Activated T-cell treated with anti-CD3 and anti-CD28 coated beads, Interleukin-2, amount 50 U/mL, for 4 hours (primary cell): ENCODE measurements around the gene PARP2. TPM values are rescaled to one million over a fixed set of nuclear protein-coding genes. Genes with fewer than 3 reads are reported as not detected.

Experiments
- ATAC-seq, 2 donors: fragments of 200-7000 bp; cut with Tn5 transposase; one replicate each; pipeline ENCODE4 v1.10.0; 2021
- DNase-seq: peaks from one replicate; pipeline ENCODE4 v3.0.0-alpha.2; 2020
- H3K27me3 Mint-ChIP-seq: one replicate; pipeline ENCODE4 v1.8.0; 2021; ENCODE audit warnings: low read depth, mixed read lengths
- H3K36me3 Mint-ChIP-seq: one replicate; pipeline ENCODE4 v1.8.0; 2022; ENCODE audit warnings: mixed read lengths; ENCODE audit not compliant: insufficient read depth
- H3K4me1 Mint-ChIP-seq: one replicate; pipeline ENCODE4 v1.8.0; 2021; ENCODE audit warnings: low read depth, mixed read lengths
- H3K4me3 Mint-ChIP-seq: one replicate; pipeline ENCODE4 v1.8.0; 2021; ENCODE audit warnings: mild to moderate bottlenecking, moderate library complexity, mixed read lengths
- H3K9me3 Mint-ChIP-seq: one replicate; pipeline ENCODE4 v1.8.0; 2021; ENCODE audit warnings: mixed read lengths
- total RNA-seq, 3 donors: library from RNA; stranded (reverse); gene quantifications; one replicate each; pipeline ENCODE4 v1.2.1, GENCODE V29; 2021

PARP2 gene, protein sequence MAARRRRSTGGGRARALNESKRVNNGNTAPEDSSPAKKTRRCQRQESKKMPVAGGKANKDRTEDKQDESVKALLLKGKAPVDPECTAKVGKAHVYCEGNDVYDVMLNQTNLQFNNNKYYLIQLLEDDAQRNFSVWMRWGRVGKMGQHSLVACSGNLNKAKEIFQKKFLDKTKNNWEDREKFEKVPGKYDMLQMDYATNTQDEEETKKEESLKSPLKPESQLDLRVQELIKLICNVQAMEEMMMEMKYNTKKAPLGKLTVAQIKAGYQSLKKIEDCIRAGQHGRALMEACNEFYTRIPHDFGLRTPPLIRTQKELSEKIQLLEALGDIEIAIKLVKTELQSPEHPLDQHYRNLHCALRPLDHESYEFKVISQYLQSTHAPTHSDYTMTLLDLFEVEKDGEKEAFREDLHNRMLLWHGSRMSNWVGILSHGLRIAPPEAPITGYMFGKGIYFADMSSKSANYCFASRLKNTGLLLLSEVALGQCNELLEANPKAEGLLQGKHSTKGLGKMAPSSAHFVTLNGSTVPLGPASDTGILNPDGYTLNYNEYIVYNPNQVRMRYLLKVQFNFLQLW
- total RNA-seq = 10 to 100 TPM; 16.9 to 22.9 (median 22.1) TPM

DNA sequence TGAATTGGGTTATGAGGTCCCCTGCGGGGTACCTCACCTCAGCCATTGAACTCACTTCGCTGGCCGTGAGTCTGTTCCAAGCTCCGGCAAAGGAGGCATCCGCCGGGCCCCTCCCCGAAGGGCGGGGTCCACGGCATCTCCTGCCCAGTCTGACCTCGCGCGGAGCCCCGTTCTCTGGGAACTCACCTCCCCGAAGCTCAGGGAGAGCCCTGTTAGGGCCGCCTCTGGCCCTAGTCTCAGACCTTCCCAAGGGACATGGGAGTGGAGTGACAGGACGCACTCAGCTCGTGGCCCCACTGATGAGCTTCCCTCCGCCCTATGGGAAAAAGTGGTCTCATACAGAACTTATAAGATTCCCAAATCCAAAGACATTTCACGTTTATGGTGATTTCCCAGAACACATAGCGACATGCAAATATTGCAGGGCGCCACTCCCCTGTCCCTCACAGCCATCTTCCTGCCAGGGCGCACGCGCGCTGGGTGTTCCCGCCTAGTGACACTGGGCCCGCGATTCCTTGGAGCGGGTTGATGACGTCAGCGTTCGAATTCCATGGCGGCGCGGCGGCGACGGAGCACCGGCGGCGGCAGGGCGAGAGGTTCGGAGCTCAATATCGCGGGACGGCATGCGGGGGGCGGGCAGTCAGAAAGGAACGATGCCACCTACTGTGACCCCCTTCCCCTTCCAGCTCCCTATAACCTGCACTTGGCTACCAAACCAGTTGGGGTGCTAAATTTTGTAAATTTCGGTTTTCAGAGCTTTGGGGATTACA, at the start of gene PARP2:
Gene PARP2, plus strand, starts transcription at position 544 of the 770 bp plus-strand sequence. Its CDS starts 7 bp downstream, at position 551.
- Mint-ChIP-seq H3K4me3 (peak within 1 kb of the TSS; percentile 92), H3K27me3 (no peaks in the 10 kb centered on the region), H3K9me3 (no peaks in the 10 kb centered on the region), H3K36me3 (peaks cover 8% of the 10 kb centered on the region), H3K4me1 (peaks cover 10% of the 10 kb centered on the region)
- DNase-seq (peak; percentile 85), ATAC-seq (peak; percentile 92 to 95)

DNA sequence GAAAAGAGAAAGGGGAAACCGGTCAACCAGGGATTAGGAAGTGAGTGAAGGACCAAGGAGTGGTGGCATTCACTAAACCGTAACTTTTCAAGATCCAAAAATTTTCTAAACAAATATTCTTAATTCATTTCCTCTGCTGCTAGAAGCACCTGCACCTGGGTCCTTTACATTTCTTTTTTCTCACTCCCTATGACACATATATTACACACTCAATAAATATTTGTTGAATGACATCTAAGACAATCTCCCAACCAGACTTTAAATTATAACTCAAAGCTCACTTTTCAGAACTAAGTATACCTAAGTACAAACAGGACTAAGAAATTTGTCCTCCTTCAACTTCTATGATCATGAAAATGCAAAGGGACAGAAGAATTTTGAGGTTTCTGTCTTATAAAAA, 48.8 kb upstream of the PARP2 start:
- Mint-ChIP-seq H3K27me3 (no peaks in the 10 kb centered on the region), H3K4me1 (no peaks in the 10 kb centered on the region), H3K36me3 (peaks cover 50% of the 10 kb centered on the region), H3K4me3 (no peak overlapping the region), H3K9me3 (no peaks in the 10 kb centered on the region)
- DNase-seq (no peak), ATAC-seq (no peak)

DNA sequence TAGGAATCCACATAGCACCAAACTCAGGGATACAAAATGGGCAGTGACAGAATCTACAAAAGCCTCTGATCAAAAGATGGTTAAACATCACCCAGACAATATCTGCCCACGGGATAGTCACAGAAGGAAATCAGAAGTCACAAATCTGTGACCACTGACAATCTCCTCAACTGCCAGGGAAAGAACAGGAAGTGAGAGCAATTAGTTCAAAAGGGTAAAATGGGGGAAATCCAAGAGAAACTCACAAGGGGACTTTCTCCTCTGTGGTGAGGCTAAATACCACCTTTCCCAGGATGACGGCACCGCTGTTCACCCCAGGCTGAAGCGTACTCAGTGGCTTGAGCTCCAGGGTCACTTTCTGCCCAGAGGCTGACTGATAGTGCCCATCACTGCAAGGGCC, 48.4 kb upstream of the PARP2 start:
- no peaks in the 10 kb centered on the region for H3K27me3 Mint-ChIP-seq
- no peaks in the 10 kb centered on the region for H3K4me1 Mint-ChIP-seq
- H3K36me3 Mint-ChIP-seq = peaks cover 48% of the 10 kb centered on the region
- no peak overlapping the region for H3K4me3 Mint-ChIP-seq
- no peaks in the 10 kb centered on the region for H3K9me3 Mint-ChIP-seq
- DNase-seq (no peak), ATAC-seq (no peak)

DNA sequence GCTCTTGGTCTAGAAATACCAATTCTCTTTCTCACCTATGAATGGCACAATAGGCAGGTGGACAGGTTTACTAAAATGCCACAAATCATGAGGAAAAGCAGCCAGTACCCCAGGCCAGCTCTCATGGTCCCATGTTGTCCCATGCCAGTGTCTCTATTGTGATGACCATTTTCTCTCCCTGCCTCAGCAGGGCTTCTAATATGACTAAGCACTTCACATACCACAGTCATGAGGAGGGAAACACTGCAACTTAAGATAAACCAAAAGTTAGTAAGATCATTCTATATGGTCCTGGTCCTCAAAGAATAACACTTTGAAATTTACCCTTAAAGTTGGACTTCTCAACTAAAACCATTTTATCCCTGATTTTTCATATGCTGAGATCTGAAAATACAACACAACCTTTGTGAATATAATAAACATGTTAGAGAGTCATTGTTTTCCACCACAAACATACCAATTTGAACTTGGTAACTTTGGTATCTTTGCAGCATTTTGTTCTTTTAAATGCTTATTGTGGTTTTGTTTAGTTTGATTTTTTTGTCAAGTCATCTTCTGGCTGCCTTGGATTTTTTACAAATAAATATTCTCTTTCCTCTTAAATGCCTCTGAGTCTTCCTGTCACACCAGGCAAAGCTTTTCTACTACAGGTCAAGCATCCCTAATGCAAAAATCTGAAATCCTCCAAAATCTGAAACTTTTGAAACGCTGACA, 41.2 kb upstream of the PARP2 start:
- H3K4me3 Mint-ChIP-seq = no peak overlapping the region
- DNase-seq (no peak), ATAC-seq (no peak)
- H3K36me3 Mint-ChIP-seq = peaks cover 35% of the 10 kb centered on the region
- H3K4me1 Mint-ChIP-seq = peaks cover 31% of the 10 kb centered on the region
- H3K9me3 Mint-ChIP-seq = no peaks in the 10 kb centered on the region
- H3K27me3 Mint-ChIP-seq = no peaks in the 10 kb centered on the region

DNA sequence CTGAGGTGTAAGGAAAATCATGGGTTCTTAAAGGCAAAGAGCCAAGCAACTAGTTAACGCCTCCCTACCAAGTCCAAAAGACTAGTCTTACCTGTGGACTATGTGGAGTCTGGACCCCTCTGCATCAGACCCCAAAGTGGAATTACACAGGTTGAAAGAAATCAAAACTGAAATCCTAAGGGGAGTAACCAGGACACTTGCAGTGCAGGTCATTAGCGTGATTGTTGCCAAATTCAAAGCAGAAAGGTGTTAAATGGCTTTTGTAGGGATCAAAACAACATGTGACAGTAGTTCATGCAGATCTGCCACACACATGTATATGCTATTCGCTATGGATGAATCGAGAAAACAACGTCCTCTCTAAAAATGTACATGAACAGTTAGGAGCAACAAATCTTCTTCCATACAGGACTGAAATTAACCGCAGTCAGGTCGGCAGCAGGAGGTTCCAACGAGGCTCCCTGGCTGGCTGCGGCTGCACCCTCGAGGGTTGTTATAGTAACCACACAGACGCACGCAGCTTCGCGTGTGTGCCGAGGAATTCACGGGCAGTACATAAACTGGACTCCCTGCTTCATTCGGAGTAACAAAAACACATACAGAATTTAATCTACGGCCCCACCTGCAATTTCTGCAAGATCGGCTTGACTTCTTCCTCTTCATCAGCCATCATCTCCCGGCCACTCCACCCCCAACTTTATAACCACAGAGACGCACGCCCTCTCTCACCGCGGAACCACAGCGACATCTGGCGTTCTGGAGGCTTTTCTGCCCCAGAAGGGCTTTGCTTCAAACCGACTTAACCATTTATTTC, 38.0 kb upstream of the PARP2 start, which contains the start of gene TTC5:
Gene TTC5, minus strand, starts transcription at position 687 of the 814 bp plus-strand sequence. Its CDS starts 14 bp downstream, at position 673.
- H3K4me1 Mint-ChIP-seq = peaks cover 31% of the 10 kb centered on the region
- H3K27me3 Mint-ChIP-seq = no peaks in the 10 kb centered on the region
- no peaks in the 10 kb centered on the region for H3K9me3 Mint-ChIP-seq
- DNase-seq (peak; percentile 87), ATAC-seq (peak; percentile 99)
- peak within 1 kb of the TSS; percentile 90 for H3K4me3 Mint-ChIP-seq
- H3K36me3 Mint-ChIP-seq = peaks cover 20% of the 10 kb centered on the region

DNA sequence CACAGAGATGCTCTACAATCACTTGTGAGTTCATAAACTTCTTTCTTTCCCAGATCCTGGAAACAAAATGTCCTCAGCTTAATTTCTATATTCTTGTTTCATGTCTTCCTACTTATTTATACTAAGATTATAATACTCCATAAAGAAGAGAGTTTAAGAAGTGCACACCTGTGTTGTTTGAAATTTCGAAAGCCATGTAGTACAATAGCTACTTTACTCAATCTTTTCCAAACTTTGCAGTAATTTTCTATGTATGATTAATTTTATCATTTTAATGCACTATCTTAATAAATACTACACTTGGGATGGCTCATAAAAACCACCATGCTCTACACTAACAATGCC, 37.4 kb upstream of the PARP2 start:
- DNase-seq (no peak), ATAC-seq (no peak)
- Mint-ChIP-seq H3K4me1 (peaks cover 30% of the 10 kb centered on the region), H3K27me3 (no peaks in the 10 kb centered on the region), H3K4me3 (peak overlapping the region; percentile 90), H3K9me3 (no peaks in the 10 kb centered on the region), H3K36me3 (peaks cover 15% of the 10 kb centered on the region)

DNA sequence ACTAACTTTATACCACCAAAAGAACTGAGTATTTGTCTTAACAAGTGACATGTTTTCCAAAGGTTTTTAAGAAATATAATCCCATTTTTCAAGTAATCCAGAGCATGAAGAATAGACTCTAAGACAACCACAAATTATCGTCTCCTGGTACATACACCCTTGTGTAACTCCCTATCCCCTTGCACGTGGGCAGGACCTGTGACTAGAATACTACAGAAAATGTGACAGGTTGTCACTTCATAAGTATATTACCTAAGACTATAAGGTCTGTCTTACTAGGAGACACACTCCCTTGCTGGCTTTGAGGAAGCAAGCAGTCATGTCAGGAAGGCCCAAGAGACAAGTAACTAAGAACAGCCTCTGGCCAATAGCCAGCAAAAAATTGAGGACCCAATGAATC, 29.4 kb upstream of the PARP2 start:
- Mint-ChIP-seq H3K4me1 (no peaks in the 10 kb centered on the region), H3K4me3 (no peak overlapping the region), H3K36me3 (peaks cover 26% of the 10 kb centered on the region), H3K27me3 (no peaks in the 10 kb centered on the region), H3K9me3 (no peaks in the 10 kb centered on the region)
- no peak for ATAC-seq
- no peak for DNase-seq

DNA sequence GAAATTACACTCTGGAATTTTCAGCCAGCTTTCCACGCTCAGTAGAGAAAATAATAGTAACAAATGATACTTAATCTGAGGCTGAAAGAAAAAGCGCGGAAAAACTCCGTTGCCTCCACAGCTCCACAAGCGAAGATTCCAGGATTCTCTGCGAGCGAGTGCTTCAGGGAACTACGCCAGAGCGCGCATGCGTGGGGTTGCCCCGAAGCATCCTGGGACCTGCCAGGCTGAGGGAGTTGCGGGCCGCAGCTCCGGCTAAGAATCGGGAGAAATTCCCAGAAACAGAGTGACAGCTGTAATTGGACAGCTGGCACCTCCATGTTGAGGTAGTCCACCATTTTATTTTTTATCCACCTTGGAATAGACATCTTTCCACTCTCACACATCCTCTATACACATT, 25.7 kb upstream of the PARP2 start:
- DNase-seq = no peak
- H3K27me3 Mint-ChIP-seq = no peaks in the 10 kb centered on the region
- H3K9me3 Mint-ChIP-seq = no peaks in the 10 kb centered on the region
- ATAC-seq = no peak
- no peak overlapping the region for H3K4me3 Mint-ChIP-seq
- H3K4me1 Mint-ChIP-seq = no peaks in the 10 kb centered on the region
- peaks cover 26% of the 10 kb centered on the region for H3K36me3 Mint-ChIP-seq

DNA sequence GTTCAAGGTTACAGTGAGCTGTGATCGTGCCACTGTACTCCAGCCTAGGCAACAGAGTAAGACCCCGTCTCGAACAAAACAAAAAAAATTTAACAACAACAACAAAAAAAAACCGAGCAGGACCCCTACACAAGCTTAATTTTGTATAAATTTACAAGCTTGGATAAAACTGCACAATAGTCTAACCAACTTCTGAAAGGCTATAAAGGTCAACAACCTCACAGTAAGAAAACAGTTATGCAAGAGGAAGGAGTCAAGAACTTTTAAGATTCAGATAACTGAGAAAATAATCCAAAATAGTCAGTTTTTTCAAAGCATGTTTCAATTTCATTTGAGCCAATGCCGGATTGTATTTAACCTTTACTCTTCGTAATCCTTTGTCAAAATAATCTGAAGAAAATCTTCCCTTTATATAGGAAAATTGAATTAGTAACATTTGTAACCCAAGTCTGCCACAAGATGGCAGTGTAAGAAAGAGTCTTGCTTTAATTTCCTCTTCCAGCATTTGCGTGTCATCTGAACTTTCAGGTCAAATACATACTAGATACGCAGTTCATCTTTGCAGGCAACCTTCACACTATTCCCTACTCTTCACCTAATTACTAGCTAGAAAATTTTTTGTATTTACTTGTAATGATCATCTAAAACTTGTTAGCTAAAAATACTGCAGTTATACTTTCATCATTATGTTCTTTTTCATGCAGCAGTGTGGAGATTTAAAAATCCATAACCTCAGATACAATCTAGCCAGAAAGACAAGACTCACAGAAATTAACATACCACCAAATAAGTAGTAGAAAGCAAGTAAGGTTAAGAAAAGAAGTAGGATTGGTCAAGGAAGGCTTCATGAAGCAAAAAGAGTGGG, 16.2 kb upstream of the PARP2 start:
- ATAC-seq (peak; percentile 35 to 63), DNase-seq (no peak)
- peaks cover 26% of the 10 kb centered on the region for H3K4me1 Mint-ChIP-seq
- H3K4me3 Mint-ChIP-seq = no peak overlapping the region
- H3K36me3 Mint-ChIP-seq = peaks cover 13% of the 10 kb centered on the region
- H3K27me3 Mint-ChIP-seq = no peaks in the 10 kb centered on the region
- no peaks in the 10 kb centered on the region for H3K9me3 Mint-ChIP-seq

DNA sequence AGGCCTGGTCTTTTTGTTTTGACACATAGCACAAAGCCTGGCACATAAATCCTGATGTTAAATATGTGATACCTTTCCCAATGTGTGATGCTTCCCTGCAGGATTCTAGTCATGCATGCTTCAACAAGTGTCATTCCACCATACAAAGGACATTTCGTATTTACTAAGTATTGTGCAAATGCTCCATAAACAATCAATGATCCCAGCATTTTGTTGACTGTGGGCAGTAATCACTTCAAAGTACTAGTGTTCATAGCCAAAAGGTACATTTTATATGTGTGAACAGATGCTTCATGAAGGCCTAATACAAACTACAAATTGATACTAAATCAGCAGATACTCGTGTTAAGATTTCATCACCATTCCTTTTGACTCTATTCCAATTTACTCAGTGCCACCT, 14.7 kb upstream of the PARP2 start:
- no peak overlapping the region for H3K4me3 Mint-ChIP-seq
- peaks cover 9% of the 10 kb centered on the region for H3K36me3 Mint-ChIP-seq
- H3K27me3 Mint-ChIP-seq = no peaks in the 10 kb centered on the region
- no peaks in the 10 kb centered on the region for H3K9me3 Mint-ChIP-seq
- ATAC-seq = no peak
- H3K4me1 Mint-ChIP-seq = peaks cover 32% of the 10 kb centered on the region
- DNase-seq = no peak

DNA sequence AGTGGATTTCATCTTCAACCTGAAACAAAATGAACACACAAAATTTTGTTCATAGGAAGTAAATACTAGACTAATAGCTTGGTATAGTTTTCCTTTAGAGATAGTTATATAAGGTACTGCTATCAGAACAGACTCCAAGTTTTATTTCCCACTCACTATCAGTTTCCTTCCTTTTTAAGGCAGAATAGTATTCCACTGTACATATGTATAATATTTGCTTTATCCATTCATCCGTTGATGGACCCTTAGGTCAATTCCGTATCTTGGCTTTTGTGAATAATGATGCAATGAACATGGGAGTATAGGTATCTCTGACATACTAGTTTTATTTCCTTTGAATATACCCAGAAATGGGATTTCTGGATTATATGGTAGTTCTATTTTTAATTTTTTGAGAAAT, 14.1 kb upstream of the PARP2 start:
- Mint-ChIP-seq H3K36me3 (peaks cover 6% of the 10 kb centered on the region), H3K4me1 (peaks cover 32% of the 10 kb centered on the region), H3K4me3 (no peak overlapping the region), H3K27me3 (no peaks in the 10 kb centered on the region), H3K9me3 (no peaks in the 10 kb centered on the region)
- DNase-seq = no peak
- ATAC-seq = no peak

DNA sequence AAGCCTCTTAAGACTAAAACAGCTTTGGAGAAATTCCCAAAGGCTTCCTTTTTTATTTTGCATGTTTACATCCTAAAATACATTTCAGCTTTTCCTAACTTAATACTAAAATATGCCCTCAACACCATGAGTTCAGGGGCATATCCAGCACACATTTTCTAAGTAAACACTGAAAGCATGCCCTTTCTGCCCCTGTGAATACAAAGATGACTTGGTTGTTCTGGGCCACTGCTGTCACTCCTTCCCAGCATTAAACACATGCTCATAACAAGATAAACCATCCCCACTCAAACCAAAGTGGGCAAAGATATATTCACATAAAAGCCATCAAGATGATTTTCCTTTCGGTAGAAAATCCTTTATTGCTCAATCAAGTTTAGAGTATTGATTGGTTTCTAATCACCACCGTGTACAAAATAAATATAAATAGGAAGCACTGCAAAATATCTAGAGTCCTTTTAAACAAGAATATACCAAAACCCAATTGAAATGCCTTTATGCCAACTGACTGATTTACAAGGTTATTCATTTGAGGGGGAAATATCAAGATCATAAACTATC, 12.3 kb upstream of the PARP2 start:
- peaks cover 2% of the 10 kb centered on the region for H3K36me3 Mint-ChIP-seq
- no peak for ATAC-seq
- peak overlapping the region; percentile 47 for H3K4me3 Mint-ChIP-seq
- H3K9me3 Mint-ChIP-seq = no peaks in the 10 kb centered on the region
- no peaks in the 10 kb centered on the region for H3K27me3 Mint-ChIP-seq
- peaks cover 32% of the 10 kb centered on the region for H3K4me1 Mint-ChIP-seq
- DNase-seq = no peak

DNA sequence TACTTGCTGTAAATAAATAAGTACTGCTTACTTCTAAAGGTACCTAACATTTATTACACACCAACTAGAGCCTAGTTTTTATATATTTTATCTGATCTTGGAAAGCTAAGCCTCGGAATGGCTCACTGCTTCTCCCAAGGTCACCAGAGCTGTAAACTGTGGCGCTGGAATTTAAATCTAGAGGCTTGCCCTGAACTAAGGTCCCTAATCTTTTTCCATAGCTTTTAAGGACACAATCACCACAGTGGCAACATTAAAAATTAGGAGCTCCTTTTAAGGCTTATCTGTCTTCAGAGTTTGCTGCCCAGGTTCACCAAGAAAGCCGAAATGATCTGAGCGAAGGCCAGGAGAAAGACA, 11.0 kb upstream of the PARP2 start:
- ATAC-seq = no peak
- no peaks in the 10 kb centered on the region for H3K9me3 Mint-ChIP-seq
- H3K4me1 Mint-ChIP-seq = peaks cover 30% of the 10 kb centered on the region
- no peaks in the 10 kb centered on the region for H3K27me3 Mint-ChIP-seq
- no peak for DNase-seq
- H3K36me3 Mint-ChIP-seq = peaks cover 2% of the 10 kb centered on the region
- H3K4me3 Mint-ChIP-seq = peak overlapping the region; percentile 96
